Activated CD4-positive, alpha-beta T cell treated with anti-CD3 and anti-CD28 coated beads, Interleukin-10, Interleukin-2, amounts not matched to agents 100 ng/mL and 50 ng/mL, durations not matched to agents 16 hours and 8 hours (primary cell): ENCODE data around the gene TRIM72.
"Not testable (repeated sequence)": the region's sequence is repeated elsewhere in the genome, so short reads cannot be mapped to it uniquely, and the experiment has no call there.

ENCODE experiments used
- DNase-seq: peaks from one replicate; pipeline ENCODE4 v3.0.0-alpha.2; 2020

Gene TRIM72

GRCh38 chr16:31258366-31258765 lies 44.4 kb downstream of the TRIM72 start:
- no peak for DNase-seq

GRCh38 chr16:31260136-31260931 lies 46.4 kb downstream of the TRIM72 start:
- no peak for DNase-seq

- DNase-seq = no peak
Observed at GRCh38 chr16:31262084-31262483, 48.2 kb downstream of the TRIM72 start.

- DNase-seq = peak; percentile 86
Observed at GRCh38 chr16:31265329-31266245, 51.7 kb downstream of the TRIM72 start.

- DNase-seq = peak; percentile 40
Observed at GRCh38 chr16:31267332-31268032, 53.6 kb downstream of the TRIM72 start.

GRCh38 chr16:31268033-31268365 lies 54.1 kb downstream of the TRIM72 start:
- DNase-seq = no peak

GRCh38 chr16:31268891-31269290 lies 55.0 kb downstream of the TRIM72 start:
- no peak for DNase-seq

- no peak for DNase-seq
Observed at GRCh38 chr16:31269541-31269940, 55.6 kb downstream of the TRIM72 start.

- DNase-seq = not testable (repeated sequence)
Observed at GRCh38 chr16:31269973-31270372, 56.1 kb downstream of the TRIM72 start.

GRCh38 chr16:31270795-31271194 lies 56.9 kb downstream of the TRIM72 start:
- no peak for DNase-seq

- DNase-seq = no peak
Observed at GRCh38 chr16:31271621-31272190, 57.8 kb downstream of the TRIM72 start.

GRCh38 chr16:31273187-31273586 lies 59.3 kb downstream of the TRIM72 start:
- no peak for DNase-seq

- no peak for DNase-seq
Observed at GRCh38 chr16:31273676-31274075, 59.8 kb downstream of the TRIM72 start.

GRCh38 chr16:31274831-31275816 lies 61.2 kb downstream of the TRIM72 start:
- no peak for DNase-seq

GRCh38 chr16:31276600-31276999 lies 62.7 kb downstream of the TRIM72 start:
- no peak for DNase-seq

GRCh38 chr16:31277659-31278260 lies 63.8 kb downstream of the TRIM72 start:
- no peak for DNase-seq

GRCh38 chr16:31278853-31279252 lies 64.9 kb downstream of the TRIM72 start:
- DNase-seq = not testable (repeated sequence)
